Activated CD8-positive, alpha-beta memory T cell treated with anti-CD3 and anti-CD28 coated beads for 4 hours (primary cell): ENCODE measurements around the gene ADD1.

ENCODE experiments used
- DNase-seq, 2 donors: peaks; one replicate each; pipeline ENCODE4 v3.0.0-alpha.2; 2020; ENCODE audit warnings: low read depth in 2 of 2

The ADD1 gene

DNA sequence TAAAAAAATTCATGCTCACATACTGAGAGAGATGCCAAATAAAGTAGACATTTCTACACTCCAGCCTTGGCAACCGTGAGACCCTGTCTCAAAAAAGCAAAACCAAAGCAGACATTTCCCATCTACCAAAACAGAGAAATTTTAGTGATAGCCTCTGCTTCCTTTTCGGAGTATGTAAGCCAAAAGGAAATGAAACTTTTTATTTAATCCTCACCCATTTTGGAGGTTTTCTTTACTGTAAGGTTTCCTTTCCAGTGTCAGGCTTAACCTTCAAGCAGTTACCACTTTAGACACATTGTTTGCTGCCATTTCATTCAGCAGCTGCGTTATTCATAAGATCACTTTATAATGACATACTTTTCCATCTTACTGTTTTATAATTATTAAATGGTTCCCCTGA is 15.9 kb downstream of the ADD1 start:
- no peak for DNase-seq

DNA sequence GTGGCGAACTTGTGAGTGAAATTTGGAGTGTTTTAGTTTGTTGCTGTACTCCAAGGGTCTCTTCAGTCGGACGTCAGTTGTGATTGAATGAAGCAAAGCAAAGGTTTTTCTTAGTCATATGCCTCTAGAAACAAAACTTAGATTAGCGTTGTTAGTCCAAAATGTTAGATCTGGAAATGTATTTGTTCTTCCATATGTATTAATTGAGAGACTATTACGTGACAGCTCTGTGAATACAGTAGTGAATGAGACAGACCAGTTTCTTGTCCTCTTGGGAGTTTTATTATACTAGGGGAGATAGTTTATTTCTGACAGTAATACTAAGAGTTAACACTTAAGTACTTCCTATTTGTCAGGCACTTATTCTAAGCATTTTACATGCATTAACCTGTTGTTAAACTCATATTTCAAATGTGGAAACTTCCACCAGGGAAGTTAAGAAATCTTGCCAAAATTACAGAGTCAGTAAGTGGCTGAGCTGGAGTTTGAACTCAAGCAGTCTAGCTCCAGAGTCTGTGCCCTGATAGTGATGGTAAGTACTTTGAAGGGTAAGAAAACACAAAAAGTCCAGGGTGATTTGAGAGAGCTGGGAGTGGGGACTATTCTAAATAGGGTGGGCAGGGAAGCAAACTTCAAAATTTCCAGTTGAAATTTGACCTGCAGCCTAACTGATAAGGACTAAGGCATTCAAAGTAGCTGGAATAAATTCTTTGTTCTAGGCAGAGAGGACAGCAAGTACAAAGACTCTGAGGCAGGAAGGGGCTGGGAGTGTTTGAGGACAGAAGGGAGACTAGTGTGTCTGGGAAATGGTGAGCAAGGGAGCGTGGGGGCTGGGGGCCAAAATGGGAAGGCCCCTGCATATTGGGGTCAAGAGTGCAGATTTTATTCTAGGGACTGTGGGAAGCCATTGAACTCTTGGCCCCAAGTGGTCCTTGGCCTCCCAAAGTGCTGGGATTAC is 17.0 kb downstream of the ADD1 start:
- DNase-seq, result no peak

DNA sequence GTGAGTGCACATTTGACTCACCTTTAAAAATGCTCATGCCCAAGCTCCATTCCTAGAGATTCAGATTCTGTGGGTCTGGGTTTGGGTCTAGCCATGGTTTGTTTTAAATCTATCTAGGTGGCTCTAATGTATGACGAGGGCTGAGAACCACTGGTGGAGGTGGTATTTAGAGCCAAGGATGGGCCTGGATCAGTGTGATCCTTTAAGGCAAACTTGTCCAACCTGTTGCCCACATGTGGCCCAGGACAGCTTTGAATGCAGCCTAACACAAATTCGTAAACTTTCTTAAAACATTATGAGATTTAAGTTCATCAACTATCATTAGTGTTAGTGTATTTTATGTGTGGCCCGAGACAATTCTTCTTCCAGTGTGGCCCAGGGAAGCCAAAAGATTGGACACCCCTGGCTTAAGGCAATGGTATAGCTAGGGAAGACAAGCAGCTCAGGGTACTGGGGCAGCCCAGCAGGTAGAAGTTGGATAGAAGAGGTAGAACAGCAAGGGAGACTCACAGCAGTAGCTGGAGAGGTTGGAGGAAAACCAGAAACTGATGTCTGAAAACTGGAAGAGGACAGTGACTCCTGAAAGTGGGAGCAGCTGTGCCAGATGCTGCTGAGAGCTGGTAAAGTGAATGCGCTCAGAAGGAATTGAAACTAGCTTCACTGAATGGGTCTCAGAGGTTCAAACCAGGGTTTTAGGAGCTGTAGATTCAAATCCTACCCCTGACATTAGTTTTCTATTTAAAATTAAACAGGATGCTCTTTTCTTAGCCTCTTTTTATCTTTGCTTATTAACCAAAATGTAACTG is 18.2 kb downstream of the ADD1 start:
- DNase-seq, result no peak

DNA sequence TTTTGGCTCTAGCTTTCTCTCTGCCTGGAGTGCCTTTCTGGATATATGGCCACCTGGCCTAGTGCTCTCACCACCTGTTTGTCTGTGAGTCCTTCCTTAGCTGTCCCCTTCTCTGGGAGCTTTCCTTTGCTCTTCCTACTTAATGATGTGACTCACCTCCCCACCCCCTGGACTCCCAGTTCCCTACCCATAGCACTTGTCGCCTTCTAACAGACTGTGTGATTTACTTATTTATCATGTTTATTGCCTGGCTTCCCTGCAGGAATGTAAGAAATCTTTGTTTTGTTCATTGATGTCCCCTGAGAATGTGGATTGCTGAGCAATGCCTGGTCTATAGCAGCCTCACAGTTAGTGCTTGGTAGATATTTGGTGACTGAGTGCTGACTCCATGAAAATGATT is 18.9 kb downstream of the ADD1 start:
- no peak for DNase-seq

DNA sequence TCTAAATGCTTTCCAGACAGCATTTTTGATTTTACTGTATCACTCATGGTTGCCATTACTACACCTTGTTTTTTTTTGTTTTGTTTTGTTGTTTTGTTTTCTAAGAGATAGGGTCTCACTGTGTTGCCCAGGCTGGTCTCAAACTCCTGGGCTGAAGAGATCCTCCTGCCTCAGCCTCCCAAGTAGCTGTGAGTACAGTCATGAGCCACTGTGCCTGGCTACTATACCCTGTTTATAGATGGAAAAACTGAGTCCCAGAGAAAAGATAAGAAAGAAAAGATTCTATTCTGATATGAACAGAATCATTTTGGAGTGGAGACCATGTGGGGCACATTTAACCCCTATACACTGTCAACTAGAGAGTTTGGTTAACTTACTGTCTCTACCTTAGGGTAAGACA is 20.0 kb downstream of the ADD1 start:
- DNase-seq, result no peak

DNA sequence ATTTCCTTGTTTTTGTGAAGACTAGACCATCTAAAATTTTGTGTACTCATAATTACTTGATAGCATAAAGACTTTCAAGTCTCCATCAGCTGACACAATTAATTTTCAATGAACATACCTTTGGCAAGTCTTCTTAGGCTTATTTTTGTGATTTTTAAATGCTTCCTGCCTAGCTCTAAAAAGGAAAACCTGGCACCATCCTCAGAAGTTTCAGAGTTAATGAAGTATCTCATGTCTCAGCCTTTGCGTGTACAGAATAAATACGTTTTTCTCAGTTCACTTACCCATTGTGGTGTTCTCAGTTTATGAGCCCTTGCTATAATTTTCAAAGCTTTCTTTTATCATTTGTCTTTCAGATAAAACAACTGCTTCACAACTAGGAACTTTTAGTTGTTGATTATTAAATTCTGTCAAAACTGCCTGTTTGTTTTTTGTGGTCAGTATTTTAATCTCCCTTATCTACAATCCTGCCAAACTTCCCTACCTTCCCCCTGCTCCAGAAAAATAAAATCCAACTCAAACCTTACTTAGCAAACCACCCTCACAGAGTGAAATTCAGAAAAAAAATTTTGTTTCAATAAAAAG is 21.6 kb downstream of the ADD1 start:
- no peak for DNase-seq

DNA sequence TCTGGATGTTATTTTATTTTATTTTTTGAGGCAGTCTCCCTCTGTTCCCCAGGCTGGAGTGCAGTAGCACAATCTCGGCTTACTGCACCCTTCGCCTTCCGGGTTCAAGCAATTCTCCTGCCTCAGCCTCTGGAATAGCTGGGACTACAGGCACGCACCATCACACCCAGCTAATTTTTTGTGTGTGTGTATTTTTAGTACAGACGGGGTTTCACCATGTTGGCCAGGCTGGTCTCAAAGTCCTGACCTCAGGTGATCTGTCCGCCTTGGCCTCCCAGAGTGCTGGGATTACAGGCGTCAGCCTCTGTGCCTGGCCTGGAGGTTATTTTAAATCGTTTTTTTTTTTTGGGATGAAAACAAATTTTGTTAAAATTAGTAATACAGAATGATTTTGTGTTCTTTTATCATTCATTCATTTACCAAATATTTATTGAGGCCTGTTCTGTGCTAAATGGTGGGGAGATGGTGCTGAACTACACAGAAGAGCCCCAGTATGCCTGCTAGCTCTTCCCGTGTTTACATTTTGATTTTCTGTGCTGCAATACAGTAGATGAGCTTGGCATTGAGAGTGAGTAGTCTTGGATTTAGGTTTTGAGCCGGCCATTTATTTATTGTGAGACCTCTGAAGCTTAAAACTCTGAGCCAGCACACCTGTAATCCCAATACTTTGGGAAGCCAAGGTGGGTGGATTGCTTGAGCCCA is 22.7 kb downstream of the ADD1 start:
- DNase-seq, result no peak

DNA sequence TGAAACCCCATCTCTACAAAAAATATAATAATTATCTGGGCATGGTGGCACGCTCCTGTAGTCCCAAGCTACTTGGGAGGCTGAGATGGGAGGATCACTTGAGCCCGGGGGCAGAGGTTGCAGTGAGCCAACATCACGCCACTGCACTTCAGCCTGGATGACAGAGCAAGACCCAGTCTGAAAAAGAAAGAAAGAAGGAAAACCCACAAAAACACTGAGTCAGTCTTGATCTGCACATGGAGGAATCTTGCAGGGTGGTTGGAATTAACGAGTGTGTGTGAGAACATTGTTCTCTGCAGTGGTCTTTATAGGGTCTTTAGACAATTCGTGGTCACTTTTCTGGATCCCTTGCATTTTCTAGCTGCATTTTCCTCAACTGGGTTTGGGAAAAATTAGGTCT is 23.2 kb downstream of the ADD1 start:
- no peak for DNase-seq

DNA sequence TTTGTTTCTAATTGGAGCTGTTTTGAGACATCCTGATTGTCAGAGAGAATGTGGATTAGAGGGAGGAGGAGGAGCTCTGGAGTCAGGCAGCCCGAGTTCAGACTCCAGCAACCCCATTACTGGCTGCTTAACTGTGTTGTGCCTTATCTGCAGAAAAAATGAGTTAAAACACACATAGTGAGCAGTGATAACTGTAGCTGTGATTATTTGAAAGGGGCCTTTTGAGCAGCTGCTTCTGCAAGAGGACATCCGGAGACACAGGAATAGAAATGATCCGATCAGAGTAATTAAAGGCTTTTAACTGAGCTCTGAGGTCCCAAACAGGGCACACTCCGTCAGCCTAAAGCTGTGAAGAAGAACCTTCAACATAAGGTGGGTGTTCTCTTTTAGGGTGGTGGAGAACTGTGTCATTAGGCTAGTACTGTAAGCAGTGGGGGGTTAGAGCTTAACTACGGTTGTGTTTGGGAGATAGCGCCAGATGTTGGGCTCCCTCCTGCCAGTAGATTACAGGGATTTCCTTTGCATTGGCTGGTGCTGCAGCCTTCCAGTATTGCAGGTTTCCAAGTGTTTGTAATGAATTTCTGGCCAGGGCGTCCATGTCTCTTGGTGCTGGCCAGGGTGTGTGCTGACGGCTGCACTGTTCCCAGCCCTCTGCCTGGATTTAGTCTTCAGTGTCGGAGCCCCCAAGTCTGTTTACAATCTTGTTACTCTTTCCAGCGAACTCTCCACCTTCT is 24.3 kb downstream of the ADD1 start:
- no peak for DNase-seq

DNA sequence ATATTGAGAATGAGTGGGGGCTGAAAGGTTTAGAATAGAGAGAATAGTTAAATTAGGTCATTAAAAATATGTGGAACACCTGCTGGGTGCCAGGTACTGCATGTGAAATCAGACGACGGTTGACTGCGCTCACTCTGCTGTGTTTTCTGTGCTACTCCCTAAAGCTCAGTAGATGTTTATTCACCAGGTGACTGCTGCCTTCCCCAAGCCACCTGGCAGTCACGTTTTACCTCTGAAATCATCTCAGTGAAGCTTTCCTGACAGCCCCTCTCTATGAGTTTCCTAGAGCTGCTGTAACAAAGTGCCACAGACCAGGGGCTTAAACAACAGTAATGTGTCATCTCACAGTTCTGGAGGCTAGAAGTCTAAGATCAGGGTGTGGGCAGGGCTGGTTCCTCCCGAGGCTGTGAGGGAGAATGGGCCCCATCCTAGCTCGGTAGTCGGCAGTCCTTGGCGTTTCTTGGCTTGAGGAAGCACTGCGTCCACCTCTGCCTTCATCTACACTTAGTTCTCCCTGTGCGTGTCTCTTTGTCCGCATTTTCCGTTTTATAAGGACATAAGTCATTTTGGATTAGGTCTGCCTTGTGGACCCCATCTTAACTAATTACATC is 25.3 kb downstream of the ADD1 start:
- no peak for DNase-seq

DNA sequence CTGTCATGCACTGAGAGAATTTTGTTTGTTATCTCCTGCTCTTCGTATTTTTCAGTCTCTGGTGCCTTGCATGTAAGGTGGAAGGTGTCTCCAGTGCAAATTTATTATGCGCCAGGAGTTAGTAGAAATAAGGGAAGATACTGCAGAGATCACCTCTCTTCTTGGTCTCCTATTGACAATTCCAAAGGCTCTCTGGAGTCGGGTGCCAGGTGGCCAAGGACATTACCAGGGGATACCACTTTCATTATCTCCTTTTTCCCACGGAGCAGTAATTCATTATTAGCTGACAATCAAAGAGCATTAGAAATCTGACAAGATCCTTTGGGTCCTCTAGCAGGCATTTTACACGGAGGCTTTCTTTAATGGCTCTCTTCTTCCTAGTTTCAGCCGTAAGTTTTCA is 26.0 kb downstream of the ADD1 start:
- no peak for DNase-seq

DNA sequence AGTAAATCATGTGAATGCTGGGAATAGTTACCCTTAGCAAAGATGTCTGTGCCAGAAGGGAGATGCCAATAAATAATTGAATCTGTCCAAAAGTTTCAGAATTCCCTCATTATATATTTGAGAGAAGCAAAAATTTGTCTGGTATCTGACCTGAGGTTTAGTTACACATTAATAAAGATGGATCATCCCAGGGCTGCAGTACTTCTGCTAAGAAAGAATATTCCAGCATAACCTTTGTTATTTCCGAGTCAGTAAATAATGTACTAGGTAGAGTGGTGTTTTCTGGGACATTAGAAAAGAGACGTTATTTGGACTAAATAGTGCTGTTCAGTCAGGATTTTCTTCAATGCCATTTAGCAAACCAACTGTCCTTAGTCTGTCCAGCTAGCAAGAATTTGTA is 26.4 kb downstream of the ADD1 start:
- no peak for DNase-seq

DNA sequence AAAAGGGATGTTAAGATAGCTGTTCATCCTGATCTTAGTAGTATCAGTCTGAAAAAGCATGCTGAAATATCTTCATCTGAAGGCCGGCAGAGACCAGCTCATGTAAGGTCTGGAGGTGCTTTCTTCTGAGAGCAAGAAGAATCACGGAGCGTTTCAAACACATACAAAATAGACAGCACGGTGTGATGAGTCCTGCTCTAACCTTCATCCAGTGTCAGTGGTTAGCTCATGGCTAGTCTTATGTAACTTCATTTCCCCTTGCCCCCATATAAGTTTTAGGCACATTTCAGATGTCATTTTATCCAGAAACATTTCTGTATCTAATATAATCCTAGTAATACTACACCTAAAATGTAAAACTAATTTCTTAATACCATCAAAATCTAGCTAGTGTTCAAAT is 27.8 kb downstream of the ADD1 start:
- no peak for DNase-seq

DNA sequence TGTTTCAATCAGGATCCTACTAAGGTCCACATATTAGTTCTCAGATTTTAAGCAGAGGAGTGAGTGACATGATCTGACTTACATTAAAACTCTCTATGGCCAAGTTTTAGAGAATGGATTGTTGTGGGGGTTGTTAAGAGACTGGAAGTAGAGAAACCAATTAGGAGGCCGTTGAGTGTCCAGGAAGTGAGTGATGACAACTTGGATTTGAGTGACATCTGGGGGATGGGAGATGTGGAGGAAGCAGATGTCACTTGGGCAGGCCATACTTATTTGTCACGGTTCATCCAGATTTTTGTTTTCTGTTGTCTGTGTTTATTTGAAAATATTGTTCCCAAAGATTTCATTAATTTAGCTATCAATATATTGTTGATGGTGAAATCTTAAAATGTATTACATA is 28.3 kb downstream of the ADD1 start:
- DNase-seq, result no peak

DNA sequence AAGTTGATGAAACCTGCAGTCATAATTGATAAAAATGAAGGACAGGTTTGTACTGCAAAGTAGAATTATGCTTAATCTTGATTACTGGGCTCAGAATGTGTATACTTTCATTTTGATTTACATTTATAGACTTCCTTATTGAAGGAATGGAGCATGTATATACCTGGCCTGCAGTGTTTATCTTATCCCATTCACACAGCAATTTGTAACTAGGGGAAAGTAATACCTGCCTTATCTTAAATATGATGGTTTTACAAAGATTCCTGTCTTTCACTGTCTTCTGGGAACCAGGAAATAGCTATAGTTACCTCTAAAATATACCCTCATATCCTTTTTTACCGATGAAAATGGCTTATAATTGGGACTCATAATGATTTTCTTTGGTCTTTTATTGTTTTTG is 29.7 kb downstream of the ADD1 start:
- no peak for DNase-seq

DNA sequence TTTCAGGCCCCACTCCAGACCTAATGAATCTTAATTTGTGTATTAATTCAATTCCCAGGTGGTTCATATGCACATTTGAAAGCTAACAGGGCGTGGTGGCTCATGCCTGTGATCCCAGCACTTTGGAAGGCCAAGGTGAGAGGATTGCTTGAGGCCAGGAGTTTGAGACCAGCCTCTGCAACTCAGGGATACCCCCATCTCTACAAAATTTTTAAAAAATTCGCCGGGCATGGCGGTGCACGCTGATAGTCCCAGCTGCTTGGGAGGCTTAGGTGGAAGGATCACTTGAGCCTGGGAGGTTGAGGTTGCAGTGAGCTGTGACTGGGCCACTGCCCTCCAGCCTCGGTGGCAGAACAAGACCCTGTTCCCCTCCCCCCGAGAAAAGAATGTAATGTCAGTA is 31.2 kb downstream of the ADD1 start:
- DNase-seq, result no peak

DNA sequence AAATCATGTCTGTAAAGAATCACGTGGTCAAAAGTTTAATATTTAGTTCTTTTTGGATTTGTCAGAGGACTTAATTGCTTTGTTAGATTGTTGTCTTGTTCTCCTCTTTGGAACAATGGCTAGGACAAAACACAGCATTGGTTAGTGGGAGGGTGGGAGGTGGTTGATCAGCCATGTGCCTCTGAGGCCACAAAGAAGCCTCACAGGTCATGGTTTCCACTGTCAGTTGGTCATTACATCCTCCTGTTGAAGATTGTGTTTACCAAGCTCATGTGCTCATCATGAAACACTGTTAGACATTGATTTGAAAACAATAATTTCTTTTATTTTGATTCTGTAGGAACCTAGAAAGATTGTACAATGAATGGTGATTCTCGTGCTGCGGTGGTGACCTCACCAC is 31.9 kb downstream of the ADD1 start:
- DNase-seq, result no peak

DNA sequence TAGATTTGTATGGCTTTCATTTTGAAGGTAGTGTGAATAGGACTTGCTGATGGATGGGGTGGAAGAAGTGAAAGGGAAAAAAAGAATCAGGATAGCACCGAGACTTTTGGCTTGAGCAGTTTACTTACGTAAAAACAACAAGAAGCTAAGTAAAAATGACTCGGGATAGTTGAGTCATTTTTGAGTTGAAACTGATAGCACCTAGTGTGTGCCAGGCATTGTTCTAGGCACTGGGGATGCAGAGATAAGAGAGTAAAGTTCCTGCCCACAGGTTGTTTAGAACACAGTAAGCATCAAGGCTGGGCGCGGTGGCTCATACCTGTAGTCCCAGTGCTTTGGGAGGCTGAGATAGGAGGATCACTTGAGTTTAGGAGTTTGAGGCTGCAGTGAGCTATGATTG is 34.7 kb downstream of the ADD1 start:
- DNase-seq, result no peak

DNA sequence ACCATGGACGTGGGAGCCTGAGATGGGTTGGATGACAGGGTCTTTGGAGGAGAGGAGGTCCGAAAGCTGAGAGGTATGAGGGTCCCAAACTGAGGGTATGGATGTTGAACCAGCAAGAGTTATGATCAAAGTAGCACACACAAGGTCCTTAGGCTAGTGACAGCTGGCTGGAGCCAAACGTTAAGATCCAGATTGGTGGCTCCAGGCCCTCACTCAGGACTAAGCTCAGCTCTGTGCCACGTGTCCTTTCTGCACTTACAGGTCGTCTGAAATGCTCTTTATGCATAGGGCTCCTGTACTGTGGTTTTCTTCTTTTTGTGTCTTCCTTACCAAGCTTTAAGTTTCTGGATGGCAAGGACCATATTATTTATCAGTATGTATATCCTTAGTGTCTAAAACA is 35.4 kb downstream of the ADD1 start:
- no peak for DNase-seq

DNA sequence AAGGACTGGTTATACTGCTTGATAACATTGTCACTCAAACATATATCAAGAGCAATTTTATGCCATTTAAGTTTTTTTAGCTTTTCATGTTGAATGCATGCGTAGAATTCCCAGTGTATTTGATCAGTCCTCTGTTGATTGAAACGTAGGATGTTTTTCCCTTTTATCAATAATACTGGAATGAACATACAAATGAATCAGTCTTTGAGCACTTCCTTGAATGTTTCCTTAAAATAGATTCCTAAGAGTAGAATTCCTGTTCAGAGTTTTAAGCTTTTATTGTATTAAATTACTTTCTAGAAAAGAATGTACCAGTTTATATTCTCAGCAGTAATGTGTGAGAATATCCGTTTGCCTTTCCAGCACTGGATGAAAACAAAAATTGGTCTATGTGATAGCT is 37.8 kb downstream of the ADD1 start:
- DNase-seq, result no peak

DNA sequence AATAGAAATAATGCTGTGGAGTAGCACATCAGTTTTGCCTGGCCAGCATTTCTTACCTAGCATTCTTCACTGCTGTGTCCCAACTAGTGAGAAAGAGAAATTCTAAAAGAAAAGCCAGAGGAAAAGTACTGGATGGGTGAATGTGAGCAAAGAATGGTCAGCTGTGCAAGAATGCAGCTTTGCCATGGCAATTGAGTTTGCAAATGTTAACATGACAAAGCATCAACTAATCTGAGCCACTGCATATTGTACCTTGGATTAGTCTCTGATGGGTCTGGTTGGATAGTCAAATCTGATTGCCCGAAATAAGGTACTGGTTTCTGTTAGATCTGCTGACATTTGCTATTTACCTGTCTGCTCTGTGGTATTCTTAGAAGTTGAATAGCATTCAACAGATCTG is 38.7 kb downstream of the ADD1 start:
- no peak for DNase-seq
